HL-60 (cell line): ENCODE measurements around the gene RALB.

Source experiments
- CTCF ChIP-seq: IDR thresholded peaks from one replicate; pipeline ENCODE4 v1.5.1; 2011; ENCODE audit warnings: low read length, control low read depth, inconsistent platforms; ENCODE audit not compliant: insufficient read depth
- GABPA ChIP-seq: IDR thresholded peaks from 2 replicates; pipeline ENCODE4 v1.6.1; 2012; ENCODE audit warnings: low read depth
- POLR2AphosphoS5 ChIP-seq: IDR thresholded peaks from 2 replicates; pipeline ENCODE4 v1.6.1; 2012; ENCODE audit warnings: low read depth
- REST ChIP-seq: IDR thresholded peaks from 2 replicates; pipeline ENCODE4 v1.6.1; 2012; ENCODE audit warnings: low read depth; ENCODE audit not compliant: insufficient replicate concordance
- SPI1 ChIP-seq: IDR thresholded peaks from 2 replicates; pipeline ENCODE4 v1.6.1; 2012; ENCODE audit warnings: low read depth, mild to moderate bottlenecking, borderline replicate concordance

- no peak for TF ChIP-seq CTCF
- no peak for TF ChIP-seq POLR2AphosphoS5
- TF ChIP-seq GABPA = no peak
- TF ChIP-seq SPI1 = no peak
- no peak for TF ChIP-seq REST
These were observed 70.6 kb downstream of the RALB start for GRCh38 chr2:120323214-120323613.
